Measurements from ENCODE around the gene SLC25A48. TPM values are rescaled to one million over a fixed set of nuclear protein-coding genes. Genes with fewer than 3 reads are reported as not detected.

Gene SLC25A48
- total RNA-seq, 1 donor from 2014 or later = not detected

DNA sequence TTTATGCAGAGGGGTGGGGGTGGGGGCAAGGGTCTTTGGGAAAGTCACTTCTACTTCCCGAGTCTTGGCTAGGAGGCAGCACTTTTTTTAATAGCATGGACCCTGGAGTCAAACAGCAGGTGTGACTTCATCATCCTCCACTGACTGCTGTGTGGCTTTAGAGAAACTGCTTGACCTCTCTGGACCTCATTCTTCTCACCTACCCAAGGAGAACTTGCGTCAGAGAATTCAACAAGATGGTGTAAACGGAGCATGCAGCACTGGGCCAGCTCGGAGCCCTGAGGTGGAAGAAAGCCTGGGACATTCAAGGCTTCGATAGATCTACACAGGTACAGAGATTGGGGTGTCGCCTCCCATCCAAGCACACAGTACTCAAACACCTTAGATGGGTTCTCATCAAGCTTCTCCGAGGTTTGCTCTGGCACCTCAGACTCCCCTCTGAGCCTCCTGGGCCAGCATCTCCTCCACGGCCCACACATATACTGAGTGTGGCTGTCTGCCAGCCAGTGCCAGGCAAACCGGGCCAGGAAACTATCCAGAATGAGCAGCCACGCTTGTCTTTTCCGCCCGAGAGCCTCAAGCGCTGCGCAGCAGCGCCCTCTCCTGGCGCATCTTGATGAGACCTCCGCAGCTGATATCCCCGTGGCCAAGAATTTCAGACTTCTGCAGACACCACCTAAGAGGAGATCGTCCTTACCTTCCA lies 4.6 kb upstream of the SLC25A48 start:
- H3K4me3 ChIP-seq (ENCODE audit: low read depth, low read length) = no peak overlapping the region
- TF ChIP-seq CTCF (conservative IDR thresholded peaks at IDR 0.05; ENCODE audit: low read depth, low read length) = peak; percentile 94
- DNase-seq (ENCODE audit: low read depth) = no peak

DNA sequence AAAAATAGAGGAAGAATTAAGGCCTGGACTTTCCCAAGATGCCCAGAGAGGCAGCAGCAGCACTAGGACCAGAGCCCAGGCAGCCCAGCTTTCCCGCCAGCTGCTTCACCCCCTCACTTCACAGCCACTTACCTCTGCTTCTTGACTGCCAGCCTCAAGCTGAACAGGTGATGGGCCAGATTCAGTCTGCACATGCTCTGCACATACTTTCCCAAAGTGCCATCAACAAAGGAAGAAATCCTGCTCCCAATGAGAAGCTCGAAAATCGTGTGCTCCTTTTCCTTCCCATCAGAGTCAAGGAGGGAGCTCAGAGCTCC lies 4.1 kb upstream of the SLC25A48 start:
- no peak for DNase-seq (ENCODE audit: low read depth)
- no peak overlapping the region for H3K4me3 ChIP-seq (ENCODE audit: low read depth, low read length)
- TF ChIP-seq CTCF (conservative IDR thresholded peaks at IDR 0.05; ENCODE audit: low read depth, low read length) = no peak

GRCh38 chr5:135830876-135831275 lies 3.6 kb upstream of the SLC25A48 start:
- no peak overlapping the region for H3K4me3 ChIP-seq (ENCODE audit: low read depth, low read length)
- DNase-seq (ENCODE audit: low read depth) = no peak
- no peak for TF ChIP-seq CTCF (conservative IDR thresholded peaks at IDR 0.05; ENCODE audit: low read depth, low read length)

DNA sequence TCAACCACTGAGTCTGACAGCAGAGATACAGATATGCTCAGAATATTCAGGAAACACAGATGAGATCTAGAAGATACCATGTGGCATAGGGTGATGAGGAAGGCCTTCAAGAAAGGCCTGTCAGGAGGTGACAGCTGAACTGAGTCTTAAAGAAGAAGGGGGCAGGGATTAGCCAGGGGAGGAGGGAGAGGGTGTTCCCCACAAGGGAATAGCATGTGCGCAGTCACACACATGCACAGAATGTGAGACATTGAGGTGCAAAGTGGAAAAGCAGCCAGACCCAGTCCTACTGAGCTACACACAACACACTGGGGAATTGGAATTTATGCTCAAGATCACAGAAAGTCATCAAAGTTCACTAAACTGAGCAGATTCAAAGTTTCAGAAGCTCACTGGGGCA lies 3.0 kb upstream of the SLC25A48 start:
- TF ChIP-seq CTCF (conservative IDR thresholded peaks at IDR 0.05; ENCODE audit: low read depth, low read length) = no peak
- DNase-seq (ENCODE audit: low read depth) = no peak

GRCh38 chr5:135831851-135832555 lies 2.5 kb upstream of the SLC25A48 start:
- DNase-seq (ENCODE audit: low read depth) = no peak
- no peak overlapping the region for H3K4me3 ChIP-seq (ENCODE audit: low read depth, low read length)
- no peak for TF ChIP-seq CTCF (conservative IDR thresholded peaks at IDR 0.05; ENCODE audit: low read depth, low read length)

More for the DNA sequence above, 3.0 kb upstream of the SLC25A48 start:
- H3K4me3 ChIP-seq (ENCODE audit: low read depth, low read length) = no peak overlapping the region

GRCh38 chr5:135832941-135833920 lies 1.2 kb upstream of the SLC25A48 start:
- no peak for DNase-seq (ENCODE audit: low read depth)
- no peak overlapping the region for H3K4me3 ChIP-seq (ENCODE audit: low read depth, low read length)
- no peak for TF ChIP-seq CTCF (conservative IDR thresholded peaks at IDR 0.05; ENCODE audit: low read depth, low read length)

All from epithelial cell of proximal tubule (primary cell).